Stimulated activated CD4-positive, alpha-beta T cell treated with anti-CD3 and anti-CD28 coated beads, Interleukin-4, amount 100 ng/mL, for 48 hours (primary cell): ENCODE results near the gene PDE6G.
"Not testable (repeated sequence)": the region's sequence is repeated elsewhere in the genome, so short reads cannot be mapped to it uniquely, and the experiment has no call there.

Source experiments
- DNase-seq, 2 donors: peaks; one replicate each; pipeline ENCODE4 v3.0.0-alpha.2; 2020; ENCODE audit warnings: low read depth in 2 of 2

PDE6G gene

DNA sequence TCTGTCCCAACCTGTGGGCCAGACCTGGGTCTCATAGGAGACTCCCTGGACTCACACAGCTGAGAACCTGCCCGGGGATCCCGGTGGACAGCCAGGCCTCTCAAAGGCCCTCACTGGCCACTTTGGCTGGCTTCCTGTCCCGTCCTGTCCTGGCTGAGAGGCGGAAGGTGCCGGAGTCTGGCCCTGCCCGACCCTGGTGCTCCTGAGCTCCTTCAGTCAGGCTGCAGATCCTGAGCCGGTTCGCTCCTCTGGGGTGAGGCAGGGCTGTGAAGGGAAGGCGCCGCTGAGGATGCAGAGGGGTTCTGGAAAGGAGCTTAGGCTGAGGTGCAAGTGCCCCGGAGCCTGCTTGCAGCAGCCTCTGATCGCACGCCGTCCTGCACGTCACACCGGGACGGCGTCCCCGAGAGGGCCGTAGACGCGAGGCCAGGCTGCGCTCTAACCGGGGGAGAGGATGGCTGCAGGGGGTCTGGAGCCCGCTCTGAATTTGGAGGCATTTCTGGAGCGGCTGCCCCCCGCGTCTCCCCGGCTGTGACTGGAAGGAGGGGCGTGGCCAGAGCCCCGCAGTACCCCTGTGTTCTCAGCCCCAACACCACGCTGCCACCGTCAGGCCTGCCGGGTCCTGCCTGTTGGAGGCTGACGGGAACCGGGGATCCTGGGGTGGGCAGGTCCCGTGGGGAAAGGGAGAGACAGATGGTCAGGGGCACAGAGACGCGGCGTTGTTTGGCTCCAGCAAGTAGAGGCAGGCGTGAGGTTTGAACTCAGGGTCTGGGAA lies 31.6 kb upstream of the PDE6G start:
- no peak for DNase-seq

DNA sequence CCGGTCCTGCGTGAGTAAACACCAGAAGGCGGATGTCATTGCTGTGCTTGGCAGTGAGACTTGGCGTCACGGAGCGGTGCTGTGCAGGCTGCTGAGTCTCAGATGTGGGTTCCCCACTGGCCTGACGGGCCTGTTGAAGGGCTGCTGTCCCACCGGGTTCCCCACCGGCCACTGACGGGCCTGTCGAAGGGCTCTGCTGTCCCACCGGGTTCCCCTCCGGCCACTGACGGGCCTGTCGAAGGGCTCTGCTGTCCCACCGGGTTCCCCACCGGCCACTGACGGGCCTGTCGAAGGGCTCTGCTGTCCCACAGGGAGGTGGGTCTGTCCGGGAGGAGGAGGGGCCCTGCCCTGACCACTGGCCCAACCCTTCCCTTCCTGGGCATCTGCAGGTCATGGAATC lies 30.3 kb upstream of the PDE6G start:
- DNase-seq = no peak

DNA sequence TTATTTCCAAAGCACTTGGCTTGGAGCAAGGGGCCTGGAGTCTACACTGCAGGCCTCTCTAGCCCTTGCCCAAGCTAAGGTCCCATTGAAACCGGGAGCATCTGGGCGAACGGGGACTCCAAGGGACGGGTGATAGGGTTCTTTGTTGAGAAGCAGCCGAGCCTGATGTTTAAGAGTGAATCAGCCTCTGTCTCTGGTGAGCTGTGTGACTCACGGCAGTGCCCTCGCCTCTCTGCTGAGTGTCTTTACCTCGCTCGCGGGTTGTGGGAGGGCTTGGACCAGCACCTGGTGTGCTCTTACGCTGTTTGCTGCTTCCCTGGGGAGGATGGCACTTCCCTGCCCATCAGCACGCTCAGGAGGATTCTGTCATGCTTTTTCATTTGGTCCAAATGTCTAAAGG lies 28.8 kb upstream of the PDE6G start:
- peak; percentile 51 to 52 for DNase-seq

DNA sequence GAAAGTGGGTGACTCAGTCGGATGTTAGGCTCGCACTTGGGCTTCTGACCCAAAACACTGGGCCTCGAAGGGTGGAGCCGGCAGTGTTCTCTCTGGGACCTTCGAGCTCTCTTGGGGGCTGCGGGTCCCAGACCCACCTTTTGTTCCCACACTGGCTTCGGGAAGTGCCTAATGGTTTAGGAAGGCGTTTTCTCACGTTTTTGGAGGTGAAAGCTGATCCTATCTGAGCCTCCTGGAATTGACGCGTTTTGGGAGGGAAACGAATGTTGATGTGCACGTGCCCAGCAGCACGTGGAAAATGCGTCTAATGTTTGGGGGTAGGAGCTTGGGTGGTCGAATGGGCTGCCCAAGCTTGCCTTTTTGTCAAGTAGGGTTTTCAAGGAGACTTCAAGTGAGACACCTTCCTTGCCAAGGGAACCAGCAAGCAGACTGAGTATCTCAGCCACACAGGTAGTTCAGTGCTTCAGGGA lies 28.1 kb upstream of the PDE6G start:
- DNase-seq = no peak

DNA sequence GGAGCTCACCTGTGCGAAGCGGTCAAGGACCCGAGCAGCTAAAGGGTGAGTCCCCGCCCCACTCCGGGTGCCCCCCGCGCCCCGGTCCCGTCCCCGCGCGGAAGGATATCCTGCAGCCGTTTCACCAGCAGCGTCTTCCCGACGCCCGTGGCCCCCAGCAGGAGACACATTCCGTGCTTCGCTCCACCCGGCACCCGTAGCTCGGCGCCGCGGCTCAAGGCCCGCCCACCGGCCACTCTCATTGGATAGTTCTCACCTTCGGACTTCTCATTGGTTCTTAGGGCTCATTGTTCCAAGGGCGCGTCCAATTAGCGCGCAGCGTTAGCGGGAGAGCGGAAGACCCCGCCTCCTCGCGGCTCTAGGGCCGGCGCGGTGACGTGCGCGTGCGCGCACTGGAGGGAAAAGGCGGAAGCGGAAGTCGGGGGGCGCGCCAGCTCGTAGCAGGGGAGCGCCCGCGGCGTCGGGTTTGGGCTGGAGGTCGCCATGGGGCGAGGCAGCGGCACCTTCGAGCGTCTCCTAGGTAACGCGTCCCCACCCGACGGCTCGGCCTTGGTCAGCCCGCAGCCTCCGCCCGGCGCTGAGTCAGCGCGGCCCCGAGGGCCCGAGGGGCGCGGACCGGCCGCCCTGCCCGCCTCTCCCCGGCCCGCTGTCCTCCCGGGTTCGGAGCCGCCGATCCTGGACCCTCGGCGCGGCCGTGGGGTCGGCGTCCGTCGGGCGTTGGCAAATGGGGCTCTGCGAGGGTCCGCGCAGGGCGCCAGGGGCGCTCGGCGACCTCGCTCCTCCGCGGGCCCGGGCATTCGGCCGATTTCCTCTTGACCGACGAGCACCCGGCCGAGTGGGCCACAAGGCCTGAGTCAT lies 27.5 kb upstream of the PDE6G start, which contains the start of the genes ARL16 and HGS:
Gene ARL16 (minus strand): TSS at position 214 of the 858 bp plus-strand sequence. CDS start 44 bp downstream, at position 170.
Gene HGS (plus strand): TSS at position 428 of the 858 bp plus-strand sequence. CDS start 56 bp downstream, at position 484.
- DNase-seq = peak; percentile 95 to 96

DNA sequence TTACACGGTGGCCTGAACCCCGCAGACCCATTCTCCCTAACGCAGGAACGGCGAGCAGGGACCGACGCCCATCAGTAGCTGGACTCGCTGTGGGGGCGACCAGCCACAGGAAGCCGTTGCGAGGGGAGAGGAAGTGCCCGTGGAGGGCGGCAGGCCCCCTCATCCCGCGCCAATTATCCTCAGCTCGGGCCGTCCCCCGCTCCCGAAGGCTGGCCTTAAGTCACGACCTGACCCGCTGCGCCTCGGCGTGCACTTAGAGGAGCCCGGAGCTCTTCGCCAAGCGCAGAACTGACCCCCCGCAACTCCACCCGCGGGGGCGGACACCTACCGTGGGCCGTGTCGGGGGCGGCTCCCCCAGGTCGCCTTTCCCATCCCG lies 26.9 kb upstream of the PDE6G start:
- DNase-seq = no peak

DNA sequence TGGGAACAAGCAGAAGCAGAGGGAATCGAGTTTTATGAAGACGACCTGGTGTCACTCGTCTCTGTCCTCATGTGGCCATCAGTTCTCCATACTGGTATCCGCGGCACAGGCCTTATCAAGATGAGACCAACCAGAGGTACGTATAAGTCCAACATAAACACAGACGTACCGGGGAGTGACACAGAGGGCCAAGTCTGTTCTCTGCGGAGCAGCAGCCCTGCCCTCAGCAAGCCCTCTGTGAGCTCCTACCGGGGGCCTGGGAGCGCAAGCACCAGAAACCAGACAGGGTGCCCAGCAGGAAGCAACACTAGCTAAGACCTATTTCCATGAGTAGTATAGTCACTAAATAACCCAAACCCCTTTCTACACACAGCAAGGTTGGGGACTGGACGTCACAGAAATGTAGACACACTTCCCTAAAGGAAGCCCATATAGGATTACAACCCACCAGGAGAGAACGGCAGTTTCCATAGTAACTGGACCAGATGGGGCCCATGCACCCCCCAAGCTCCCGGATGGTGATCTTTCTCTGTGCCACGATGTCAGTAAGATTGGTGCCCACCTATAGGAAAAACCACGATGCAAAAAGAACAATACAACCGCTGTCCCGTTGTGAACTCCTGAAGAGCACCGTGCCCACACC lies 26.3 kb upstream of the PDE6G start:
- no peak for DNase-seq

DNA sequence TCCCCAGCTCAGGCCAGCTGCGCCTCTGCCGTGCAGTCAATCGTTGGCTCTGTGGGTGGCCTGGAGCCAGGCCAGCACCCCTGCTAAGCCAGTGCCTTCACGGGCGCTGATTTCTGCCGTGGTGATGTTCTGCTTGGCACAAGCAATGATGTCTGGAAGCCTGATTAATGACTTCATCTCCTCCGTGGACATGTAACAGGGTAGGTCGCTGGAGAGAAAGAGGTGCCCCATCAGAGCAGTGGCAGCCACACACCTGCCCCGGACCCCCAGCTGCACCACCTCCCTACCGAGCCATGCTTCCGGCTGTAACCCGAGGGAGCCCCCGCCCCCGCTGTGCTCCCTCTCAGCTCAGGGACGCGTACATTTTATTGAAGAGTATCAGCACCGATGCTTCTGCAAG lies 25.3 kb upstream of the PDE6G start:
- DNase-seq = no peak

DNA sequence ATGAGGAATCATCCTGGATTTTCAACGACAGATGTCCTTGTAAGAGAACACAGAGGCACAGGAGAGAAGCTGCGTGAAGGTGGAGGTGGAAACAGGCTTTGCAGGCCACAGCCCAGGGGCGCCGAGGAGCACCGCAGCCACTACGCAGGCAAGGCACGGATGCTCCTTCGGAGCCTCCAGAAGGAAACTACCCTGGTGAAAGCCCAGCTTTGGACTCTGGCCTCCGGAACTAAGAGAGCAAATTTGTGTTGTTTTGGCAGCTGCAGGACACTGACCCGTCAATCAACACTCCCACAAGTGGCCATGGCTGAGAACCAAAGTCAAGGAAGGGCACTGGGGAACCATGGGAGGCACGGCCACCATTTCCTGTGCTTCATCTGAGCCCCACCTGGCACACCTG lies 23.8 kb upstream of the PDE6G start:
- no peak for DNase-seq

DNA sequence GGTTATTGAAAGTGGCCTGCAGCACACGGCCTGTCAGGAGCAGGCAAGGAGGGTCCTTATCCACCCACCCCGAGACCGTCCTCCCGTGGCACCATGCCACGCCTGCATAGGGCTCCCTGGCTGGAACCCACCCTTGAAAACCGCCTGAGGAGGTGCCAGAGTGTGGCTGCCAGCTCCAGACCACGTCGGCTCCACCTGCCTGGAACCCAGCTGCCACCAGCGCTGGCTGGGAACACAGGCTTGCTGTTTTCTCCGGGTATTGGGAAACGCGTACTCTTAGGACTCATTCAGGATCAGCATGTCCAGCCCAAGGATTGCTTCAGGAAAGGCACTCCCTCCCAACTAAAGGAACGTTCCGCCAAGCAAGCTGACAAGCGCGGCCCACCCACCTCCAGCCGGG lies 20.6 kb upstream of the PDE6G start:
- no peak for DNase-seq

DNA sequence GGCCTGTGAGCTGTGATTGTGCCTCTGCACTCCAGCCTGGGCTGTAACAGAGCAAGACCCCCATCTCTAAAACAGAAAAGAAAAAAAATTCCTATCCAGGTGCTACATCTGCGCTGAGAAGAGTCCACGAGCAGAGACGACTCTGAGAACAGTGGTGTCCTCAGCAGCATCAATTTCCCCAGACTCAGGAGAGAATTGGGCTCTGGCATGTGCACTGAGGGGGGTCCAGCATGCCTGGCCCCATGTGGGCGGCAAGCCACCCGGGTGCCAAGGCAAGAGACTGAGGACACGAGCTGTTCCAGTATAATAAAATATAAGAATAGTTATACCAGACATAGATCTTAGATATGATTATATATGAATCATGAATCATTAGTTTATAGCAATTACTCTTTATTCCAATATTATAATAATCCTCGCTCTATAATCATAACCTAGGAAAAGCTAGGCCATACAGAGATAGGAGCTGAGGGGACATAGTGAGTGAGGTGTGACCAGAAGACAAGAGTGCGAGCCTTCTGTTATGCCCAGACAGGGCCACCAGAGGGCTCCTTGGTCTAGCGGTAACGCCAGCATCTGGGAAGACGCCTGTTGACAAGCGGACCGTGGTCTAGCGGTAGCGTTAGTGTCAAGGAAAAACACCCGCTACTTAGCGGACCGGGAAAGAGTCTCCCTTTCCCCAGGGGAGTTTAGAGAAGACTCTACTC lies 19.3 kb upstream of the PDE6G start:
- DNase-seq = not testable (repeated sequence)

DNA sequence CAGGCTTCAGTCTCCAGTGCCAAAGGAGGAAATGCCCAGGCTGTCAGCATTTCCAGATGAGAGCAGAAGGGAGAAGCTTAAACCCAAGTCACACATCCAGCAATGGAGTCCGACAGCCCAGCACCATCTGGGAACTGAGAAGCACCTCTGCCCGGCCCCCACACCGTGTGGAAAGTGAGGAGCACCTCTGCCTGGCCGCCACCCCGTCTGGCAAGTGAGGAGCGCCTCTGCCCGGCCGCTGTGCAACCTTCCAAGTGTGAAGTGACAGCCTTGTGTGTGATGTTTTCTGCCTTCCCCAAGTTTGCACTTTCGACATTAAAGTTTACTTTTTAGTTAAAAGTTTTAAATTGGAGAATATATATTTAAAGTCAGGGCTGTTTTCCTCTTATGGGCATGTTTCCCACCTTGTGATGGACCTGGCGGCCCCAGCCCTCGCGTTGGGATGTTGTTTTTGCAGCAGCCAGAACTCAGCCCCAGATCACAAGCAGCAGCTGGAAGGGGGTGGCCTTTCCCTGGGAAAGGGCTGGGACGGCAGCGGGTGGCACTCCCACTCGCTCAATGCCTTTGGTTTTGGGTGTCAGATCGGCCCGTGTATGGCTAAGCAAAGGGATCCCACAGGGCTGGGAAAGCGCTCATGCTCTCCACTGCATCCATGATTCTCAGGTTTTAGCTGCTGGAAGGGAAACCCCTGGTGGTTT lies 17.4 kb upstream of the PDE6G start:
- DNase-seq = no peak

DNA sequence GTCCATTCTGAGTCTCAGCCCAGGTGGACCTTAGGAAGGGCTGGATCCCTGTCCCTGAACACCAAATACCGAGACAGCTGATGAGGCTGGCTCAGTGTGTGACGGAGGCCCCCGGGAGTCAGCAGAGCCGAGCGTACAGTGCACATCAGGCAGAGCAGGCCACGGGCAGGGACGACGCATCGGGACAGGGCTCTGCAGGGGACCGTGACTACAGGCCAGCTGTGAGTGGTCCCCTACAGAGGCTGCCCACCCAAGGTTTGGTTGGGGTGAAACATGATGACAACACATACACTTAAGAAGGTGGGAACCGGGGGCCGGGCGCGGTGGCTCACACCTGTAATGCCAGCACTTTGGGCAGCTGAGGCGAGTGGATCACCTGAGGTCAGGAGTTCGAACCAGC lies 16.6 kb upstream of the PDE6G start:
- DNase-seq = no peak

DNA sequence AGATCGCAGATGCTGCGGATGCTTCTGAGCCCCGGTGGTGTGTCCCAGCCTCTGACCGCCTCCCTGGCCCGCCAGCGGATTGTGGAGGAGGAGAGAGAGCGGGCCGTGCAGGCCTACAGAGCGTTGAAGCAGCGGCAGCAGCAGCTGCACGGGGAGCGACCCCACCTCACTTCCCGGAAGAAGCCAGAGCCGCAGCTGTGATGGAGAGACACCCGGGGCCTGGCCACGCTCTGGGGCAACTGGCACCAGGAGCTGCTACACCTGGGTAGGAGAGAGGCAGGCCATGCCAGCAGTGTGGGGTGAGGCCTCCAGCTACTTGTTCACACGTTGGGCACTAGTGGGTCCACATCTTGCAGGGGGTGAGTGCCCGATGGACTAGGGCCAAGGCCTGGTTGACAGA lies 16.2 kb upstream of the PDE6G start:
- DNase-seq = no peak

DNA sequence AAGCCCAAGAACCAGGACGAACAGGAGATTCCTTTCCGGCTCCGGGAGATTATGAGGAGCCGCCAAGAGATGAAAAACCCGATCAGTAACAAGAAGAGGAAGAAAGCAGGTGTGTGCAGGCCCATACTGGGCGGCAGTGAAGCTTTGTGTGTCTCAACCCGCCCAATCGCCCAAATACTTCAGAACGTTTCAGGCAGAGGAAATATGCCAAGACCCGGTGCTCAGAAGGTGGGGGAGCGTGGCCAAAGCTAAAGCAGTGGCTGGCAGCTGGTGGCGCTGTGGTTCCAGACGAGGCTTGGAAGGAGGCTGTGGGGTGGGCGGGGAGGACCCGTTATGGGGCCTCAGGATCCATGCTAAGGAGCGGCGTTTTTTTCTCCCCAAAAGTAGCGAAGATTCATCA lies 11.4 kb upstream of the PDE6G start:
- DNase-seq = no peak

DNA sequence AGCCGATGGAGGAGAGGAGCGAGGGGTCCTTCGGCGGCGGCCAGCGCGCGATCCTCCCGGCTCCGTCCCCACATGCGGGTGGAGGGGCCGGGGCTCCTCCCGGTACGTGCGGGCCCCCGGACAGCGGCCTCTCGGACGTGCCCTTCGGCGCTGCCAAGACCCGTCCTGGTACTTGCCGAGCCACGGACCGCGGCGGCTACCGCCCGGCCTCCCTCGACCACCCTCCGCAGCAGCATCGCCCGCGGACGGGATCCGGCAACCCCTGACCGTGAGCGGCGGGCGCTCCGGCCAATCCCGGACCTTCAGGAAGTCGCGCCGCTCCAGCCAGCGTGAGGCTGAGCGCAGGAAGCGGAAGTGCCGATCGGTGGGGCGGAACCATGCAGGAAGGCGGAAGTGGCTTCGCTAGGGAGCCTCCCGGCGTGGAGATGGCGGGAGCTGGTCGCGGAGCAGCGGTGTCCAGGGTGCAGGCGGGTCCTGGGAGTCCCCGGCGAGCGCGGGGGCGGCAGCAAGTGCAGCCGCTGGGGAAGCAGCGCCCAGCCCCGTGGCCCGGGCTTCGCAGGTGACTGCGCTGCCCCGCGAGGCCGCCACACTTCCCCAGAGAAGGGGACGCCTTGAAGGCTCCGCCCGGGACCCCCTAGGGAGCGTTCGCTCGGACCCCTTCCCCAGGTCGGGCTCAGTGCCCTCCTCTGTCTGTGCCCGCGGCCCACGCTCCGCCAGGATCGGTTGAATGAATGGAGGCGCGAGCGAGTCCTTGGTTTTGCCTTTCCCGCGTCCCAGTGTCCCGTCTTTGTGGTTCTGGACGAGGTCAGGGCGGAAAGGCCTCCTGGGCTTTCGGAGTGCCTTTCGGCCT lies 10.2 kb upstream of the PDE6G start, which contains the start of the genes CCDC137 and OXLD1:
Gene CCDC137 (plus strand): TSS at position 396 of the 850 bp plus-strand sequence. CDS start 30 bp downstream, at position 426.
Gene OXLD1 (minus strand): TSS at position 264 of the 850 bp plus-strand sequence. CDS start 28 bp downstream, at position 236.
- DNase-seq = peak; percentile 88 to 93

DNA sequence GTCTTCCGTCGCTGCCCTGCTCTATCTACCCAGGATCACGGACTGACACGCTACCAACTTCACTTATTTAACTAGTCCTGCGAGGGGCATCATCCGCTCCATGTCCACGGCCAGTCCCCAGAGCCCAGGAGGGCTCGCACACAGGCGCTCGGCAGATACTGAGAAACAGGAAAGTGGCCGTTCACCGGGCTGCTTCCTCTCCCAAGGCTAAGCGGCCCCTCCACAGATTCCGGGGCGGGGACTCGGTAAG lies 9.7 kb upstream of the PDE6G start:
- DNase-seq = peak in 1 of 2 donors; percentile 15

DNA sequence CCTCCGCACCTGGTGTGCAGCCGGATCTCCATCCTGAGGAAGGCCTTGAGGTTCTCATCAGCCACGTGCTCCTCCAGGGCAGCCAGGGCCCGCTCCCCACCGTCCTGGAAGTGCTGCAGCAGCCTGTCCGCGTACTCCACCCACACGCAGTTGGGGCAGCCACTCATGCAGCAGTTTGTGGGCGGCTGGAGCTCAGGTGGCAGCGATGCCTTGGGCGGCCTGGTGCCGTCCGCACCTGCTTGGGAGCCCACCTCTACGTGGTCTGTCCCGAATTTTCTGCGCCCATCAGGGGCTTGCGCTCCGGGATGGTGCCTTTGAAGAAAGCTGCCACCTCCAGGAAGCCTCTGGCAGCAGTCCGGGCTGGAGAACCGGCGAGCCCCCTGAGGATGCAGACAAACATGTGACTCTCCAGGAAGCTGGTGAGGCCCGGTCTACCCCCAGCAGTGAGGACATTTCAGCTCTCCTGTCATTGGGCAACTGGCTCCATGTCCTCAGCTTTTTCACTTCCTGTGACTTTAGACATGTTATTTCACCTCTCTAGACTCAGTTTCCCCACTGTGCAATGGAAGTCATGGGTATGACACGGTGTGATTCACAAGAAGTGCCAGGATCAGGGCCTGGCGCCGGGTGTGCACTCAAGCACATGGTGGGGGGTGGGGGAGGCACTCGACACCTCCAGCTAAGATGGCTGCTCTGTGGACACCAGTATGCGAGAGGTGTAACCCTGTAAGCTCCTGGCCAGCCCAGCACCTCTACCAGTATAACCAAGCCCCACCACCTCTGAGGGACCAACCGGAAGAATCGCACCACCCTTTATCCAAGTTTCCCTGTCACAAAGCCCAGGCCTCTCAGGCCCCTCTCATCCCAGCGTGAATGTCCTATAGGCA lies 9.1 kb upstream of the PDE6G start:
- peak; percentile 61 to 64 for DNase-seq

DNA sequence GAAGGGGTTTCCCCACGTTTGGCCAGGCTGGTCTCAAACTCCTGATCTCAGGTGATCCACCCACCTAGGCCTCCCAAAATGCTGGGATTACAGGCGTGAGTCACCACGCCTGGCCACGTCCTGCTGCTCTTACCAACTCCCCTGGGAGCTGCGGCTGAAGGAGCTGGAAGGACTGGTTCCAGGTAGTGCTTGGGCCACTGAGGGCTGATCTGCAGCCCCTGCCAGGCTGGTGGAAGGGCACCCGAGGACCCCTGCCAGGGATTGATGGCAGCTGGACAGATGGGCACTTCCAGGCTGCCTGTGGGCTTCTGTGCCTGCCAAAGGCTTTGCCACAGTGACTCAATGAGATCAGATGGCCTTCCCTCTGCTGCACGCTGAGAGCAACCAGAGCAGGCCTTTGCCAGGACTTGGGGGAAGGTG lies 7.7 kb upstream of the PDE6G start:
- DNase-seq = no peak
